Esophagus muscularis mucosa (tissue), 3 donors: ENCODE measurements around the gene HSPB8.

Source experiments
- POLR2AphosphoS5 ChIP-seq, 2 donors: sonication (generic); formaldehyde crosslinking; IDR thresholded peaks; one replicate each; pipeline ENCODE4 v1.6.1; 2017; ENCODE audit warnings: antibody characterized with exemption in 2 of 2
- TF ChIP-seq, protein P1 (sequence below), 3 experiments: fragments of 200-600 bp in 2 of 3; fragments of 450-650 bp in 1 of 3; sonication (generic) in 2 of 3; IDR thresholded peaks; one replicate each; pipeline ENCODE4 v1.5.1; 2017 to 2019; ENCODE audit warnings: antibody characterized with exemption in 3 of 3, mild to moderate bottlenecking in 2 of 3, moderate library complexity in 1 of 3

DNA sequence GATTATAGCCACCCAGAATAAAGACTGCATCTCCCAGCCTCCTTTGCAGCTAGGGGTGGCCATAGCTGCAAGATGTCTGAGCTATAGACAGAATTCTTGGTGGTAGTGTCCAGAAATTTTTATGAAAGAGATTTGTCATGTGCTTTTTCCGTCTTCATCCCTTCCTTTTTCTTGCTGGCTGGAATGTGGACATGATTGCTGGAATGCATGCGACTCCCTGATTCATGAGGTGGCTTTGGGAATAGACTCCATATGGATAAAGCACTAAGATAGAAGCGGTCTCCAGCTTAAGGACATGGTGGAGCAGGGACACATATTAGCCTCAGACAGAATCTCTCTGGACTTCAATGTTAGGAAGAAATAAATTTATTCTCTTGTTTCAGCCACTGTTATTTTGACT, 10.0 kb upstream of the HSPB8 start:
- TF ChIP-seq POLR2AphosphoS5 (IDR thresholded peaks at IDR 0.05), result no peak
- TF ChIP-seq, protein P1, sequence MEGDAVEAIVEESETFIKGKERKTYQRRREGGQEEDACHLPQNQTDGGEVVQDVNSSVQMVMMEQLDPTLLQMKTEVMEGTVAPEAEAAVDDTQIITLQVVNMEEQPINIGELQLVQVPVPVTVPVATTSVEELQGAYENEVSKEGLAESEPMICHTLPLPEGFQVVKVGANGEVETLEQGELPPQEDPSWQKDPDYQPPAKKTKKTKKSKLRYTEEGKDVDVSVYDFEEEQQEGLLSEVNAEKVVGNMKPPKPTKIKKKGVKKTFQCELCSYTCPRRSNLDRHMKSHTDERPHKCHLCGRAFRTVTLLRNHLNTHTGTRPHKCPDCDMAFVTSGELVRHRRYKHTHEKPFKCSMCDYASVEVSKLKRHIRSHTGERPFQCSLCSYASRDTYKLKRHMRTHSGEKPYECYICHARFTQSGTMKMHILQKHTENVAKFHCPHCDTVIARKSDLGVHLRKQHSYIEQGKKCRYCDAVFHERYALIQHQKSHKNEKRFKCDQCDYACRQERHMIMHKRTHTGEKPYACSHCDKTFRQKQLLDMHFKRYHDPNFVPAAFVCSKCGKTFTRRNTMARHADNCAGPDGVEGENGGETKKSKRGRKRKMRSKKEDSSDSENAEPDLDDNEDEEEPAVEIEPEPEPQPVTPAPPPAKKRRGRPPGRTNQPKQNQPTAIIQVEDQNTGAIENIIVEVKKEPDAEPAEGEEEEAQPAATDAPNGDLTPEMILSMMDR (IDR thresholded peaks at IDR 0.05), result no peak
